ENCODE results near the gene HSD17B14. TPM values are rescaled to one million over a fixed set of nuclear protein-coding genes. Genes with fewer than 3 reads are reported as not detected.

The HSD17B14 gene
- total and polyA plus RNA-seq, 9 of the 15 experiments (the other 6 are each of a cell fraction or from before 2014, with no cell fraction given) = 0.16 TPM; not detected in 8

DNA sequence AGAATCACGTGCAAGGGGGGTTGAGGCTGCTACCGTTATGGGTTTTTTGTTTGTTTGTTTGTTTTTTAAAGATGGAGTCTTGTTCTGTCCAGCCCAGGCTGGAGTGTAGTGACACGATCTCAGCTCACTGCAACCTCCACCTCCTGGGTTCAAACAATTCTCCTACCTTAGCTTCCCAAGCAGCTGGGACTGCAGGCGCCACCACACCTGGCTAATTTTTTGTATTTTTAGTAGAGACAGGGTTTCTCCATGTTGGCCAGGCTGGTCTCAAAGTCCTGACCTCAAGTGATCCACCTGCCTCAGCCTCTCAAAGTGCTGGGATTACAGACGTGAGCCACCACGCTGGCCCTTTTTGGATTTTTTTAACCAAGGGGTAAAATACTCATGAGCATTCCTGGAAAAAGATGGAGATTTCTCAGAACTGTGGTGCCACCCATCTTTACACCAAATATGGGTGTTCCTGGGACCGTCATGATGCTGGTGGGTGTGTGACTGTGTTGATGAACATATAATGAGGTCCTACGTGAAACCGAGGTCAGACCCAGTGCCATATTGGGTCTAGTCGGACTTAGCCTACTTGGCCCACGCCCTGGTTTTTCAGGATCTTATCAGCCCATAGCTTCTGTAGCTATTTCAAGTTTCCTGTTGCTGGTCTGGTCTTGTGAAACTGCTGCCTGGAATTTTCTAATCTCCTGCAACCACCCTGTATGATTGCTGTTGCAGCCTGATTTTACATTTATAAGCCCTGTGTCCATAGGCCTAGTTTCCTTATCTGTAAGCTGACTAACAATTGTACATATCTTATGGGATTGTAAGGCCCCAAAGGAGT lies 42.1 kb upstream of the HSD17B14 start (continued):
- TF ChIP-seq, protein P1, sequence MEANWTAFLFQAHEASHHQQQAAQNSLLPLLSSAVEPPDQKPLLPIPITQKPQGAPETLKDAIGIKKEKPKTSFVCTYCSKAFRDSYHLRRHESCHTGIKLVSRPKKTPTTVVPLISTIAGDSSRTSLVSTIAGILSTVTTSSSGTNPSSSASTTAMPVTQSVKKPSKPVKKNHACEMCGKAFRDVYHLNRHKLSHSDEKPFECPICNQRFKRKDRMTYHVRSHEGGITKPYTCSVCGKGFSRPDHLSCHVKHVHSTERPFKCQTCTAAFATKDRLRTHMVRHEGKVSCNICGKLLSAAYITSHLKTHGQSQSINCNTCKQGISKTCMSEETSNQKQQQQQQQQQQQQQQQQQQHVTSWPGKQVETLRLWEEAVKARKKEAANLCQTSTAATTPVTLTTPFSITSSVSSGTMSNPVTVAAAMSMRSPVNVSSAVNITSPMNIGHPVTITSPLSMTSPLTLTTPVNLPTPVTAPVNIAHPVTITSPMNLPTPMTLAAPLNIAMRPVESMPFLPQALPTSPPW (CRISPR knock-in tag; IDR thresholded peaks at IDR 0.05) = peak; percentile 72
- TF ChIP-seq PRPF4 (IDR thresholded peaks at IDR 0.05; ENCODE audit: insufficient read depth, low read depth, low read length, poor library complexity, severe bottlenecking) (no peak), RBM34 (IDR thresholded peaks at IDR 0.05; ENCODE audit: borderline replicate concordance, insufficient read depth, low read length) (no peak), ZNF76 (CRISPR knock-in tag; IDR thresholded peaks at IDR 0.05; ENCODE audit: borderline replicate concordance) (peak; percentile 57; the same call in 1 of the 2 replicates), PTRF (tag; IDR thresholded peaks at IDR 0.05) (peak; percentile 71; the same call in 1 of the 2 replicates), ESRRB (CRISPR knock-in tag; IDR thresholded peaks at IDR 0.05; ENCODE audit: borderline replicate concordance) (no peak), MTF1 (CRISPR knock-in tag; IDR thresholded peaks at IDR 0.05; ENCODE audit: borderline replicate concordance) (no peak), KLF6 (CRISPR knock-in tag; IDR thresholded peaks at IDR 0.05; ENCODE audit: borderline replicate concordance) (no peak; the same call in 1 of the 2 replicates), RBM17 (IDR thresholded peaks at IDR 0.05; ENCODE audit: borderline replicate concordance, low read depth, low read length) (no peak), CBFA2T3 (IDR thresholded peaks at IDR 0.05) (peak; percentile 100), ZNF444 (CRISPR knock-in tag; IDR thresholded peaks at IDR 0.05) (no peak), GATAD2A (IDR thresholded peaks at IDR 0.05) (0 out of 2 replicates have a peak, but pooled peaks have one; percentile 38), ILK (tag; IDR thresholded peaks at IDR 0.05; ENCODE audit: borderline replicate concordance, low read depth) (no peak), ZNF253 (CRISPR knock-in tag; conservative IDR thresholded peaks at IDR 0.05) (no peak)
- TF ChIP-seq, protein P2, sequence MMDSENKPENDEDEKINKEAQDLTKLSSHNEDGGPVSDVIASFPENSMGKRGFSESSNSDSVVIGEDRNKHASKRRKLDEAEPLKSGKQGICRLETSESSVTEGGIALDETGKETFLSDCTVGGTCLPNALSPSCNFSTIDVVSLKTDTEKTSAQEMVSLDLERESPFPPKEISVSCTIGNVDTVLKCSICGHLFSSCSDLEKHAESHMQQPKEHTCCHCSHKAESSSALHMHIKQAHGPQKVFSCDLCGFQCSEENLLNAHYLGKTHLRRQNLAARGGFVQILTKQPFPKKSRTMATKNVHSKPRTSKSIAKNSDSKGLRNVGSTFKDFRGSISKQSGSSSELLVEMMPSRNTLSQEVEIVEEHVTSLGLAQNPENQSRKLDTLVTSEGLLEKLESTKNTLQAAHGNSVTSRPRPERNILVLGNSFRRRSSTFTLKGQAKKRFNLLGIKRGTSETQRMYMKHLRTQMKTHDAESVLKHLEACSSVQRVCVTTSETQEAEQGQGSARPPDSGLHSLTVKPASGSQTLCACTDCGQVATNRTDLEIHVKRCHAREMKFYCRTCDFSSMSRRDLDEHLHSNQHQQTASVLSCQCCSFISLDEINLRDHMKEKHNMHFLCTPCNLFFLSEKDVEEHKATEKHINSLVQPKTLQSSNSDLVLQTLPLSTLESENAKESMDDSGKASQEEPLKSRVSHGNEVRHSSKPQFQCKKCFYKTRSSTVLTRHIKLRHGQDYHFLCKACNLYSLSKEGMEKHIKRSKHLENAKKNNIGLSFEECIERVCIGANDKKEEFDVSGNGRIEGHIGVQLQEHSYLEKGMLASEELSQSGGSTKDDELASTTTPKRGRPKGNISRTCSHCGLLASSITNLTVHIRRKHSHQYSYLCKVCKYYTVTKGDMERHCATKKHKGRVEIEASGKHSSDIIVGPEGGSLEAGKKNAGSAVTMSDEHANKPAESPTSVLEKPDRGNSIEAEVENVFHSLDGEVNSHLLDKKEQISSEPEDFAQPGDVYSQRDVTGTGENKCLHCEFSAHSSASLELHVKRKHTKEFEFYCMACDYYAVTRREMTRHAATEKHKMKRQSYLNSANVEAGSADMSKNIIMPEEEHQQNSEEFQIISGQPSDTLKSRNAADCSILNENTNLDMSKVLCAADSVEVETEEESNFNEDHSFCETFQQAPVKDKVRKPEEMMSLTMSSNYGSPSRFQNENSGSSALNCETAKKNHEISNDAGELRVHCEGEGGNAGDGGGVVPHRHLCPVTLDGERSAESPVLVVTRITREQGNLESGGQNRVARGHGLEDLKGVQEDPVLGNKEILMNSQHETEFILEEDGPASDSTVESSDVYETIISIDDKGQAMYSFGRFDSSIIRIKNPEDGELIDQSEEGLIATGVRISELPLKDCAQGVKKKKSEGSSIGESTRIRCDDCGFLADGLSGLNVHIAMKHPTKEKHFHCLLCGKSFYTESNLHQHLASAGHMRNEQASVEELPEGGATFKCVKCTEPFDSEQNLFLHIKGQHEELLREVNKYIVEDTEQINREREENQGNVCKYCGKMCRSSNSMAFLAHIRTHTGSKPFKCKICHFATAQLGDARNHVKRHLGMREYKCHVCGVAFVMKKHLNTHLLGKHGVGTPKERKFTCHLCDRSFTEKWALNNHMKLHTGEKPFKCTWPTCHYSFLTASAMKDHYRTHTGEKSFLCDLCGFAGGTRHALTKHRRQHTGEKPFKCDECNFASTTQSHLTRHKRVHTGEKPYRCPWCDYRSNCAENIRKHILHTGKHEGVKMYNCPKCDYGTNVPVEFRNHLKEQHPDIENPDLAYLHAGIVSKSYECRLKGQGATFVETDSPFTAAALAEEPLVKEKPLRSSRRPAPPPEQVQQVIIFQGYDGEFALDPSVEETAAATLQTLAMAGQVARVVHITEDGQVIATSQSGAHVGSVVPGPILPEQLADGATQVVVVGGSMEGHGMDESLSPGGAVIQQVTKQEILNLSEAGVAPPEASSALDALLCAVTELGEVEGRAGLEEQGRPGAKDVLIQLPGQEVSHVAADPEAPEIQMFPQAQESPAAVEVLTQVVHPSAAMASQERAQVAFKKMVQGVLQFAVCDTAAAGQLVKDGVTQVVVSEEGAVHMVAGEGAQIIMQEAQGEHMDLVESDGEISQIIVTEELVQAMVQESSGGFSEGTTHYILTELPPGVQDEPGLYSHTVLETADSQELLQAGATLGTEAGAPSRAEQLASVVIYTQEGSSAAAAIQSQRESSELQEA (IDR thresholded peaks at IDR 0.05; ENCODE audit: low read depth) = no peak
- TF ChIP-seq, protein P3, sequence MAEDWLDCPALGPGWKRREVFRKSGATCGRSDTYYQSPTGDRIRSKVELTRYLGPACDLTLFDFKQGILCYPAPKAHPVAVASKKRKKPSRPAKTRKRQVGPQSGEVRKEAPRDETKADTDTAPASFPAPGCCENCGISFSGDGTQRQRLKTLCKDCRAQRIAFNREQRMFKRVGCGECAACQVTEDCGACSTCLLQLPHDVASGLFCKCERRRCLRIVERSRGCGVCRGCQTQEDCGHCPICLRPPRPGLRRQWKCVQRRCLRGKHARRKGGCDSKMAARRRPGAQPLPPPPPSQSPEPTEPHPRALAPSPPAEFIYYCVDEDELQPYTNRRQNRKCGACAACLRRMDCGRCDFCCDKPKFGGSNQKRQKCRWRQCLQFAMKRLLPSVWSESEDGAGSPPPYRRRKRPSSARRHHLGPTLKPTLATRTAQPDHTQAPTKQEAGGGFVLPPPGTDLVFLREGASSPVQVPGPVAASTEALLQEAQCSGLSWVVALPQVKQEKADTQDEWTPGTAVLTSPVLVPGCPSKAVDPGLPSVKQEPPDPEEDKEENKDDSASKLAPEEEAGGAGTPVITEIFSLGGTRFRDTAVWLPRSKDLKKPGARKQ (CRISPR knock-in tag; IDR thresholded peaks at IDR 0.05) = no peak

Measured in K562 (cell line).